ENCODE results near the gene PSKH1.

Gene PSKH1

GRCh38 chr16:67868290-67868689 lies 24.8 kb upstream of the PSKH1 start:
- no peak for DNase-seq

DNA sequence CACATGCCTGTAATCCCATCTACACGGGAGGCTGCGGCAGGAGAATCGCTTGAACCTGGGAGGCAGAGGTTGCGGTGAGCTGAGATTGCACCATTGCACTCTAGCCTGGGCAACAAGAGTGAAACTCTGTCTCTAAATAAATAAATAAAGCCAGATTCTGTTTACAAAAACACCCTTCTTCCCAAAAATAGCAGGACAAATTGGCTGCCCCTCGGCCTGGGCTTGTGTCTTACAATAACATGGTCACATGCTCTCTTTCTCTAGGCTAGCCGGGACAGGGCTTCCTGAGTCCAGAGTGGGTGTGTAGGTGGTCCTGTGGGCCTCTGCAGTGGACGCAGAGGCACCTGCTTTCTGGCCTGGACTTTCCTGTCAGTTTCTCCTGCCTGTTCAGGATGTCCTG lies 23.4 kb upstream of the PSKH1 start:
- no peak for DNase-seq

GRCh38 chr16:67871256-67871655 lies 21.8 kb upstream of the PSKH1 start:
- DNase-seq = no peak

DNA sequence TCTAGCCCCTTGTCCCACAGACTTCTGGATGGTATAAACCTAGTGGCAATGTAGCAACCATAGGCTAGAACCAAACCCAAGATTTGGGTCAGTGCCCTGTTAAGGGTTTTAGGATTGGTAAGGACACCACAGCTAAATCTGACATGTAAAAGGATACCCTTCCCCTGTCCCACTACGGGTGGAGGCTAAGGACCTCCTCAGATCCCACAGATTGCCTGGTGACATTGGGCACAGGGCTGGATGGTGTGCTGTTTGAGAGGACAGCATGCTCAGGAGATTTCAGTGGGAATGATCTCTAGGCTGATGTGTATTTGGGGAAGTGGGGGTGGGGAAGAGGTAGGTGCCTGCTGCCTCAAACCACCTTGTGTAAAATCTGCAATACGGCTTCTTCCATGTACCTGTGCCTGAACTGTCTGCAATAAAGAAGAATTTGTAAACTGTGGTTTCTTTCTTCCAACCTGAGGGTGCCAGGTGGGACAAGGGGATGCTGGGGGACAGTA lies 20.9 kb upstream of the PSKH1 start:
- DNase-seq = no peak

DNA sequence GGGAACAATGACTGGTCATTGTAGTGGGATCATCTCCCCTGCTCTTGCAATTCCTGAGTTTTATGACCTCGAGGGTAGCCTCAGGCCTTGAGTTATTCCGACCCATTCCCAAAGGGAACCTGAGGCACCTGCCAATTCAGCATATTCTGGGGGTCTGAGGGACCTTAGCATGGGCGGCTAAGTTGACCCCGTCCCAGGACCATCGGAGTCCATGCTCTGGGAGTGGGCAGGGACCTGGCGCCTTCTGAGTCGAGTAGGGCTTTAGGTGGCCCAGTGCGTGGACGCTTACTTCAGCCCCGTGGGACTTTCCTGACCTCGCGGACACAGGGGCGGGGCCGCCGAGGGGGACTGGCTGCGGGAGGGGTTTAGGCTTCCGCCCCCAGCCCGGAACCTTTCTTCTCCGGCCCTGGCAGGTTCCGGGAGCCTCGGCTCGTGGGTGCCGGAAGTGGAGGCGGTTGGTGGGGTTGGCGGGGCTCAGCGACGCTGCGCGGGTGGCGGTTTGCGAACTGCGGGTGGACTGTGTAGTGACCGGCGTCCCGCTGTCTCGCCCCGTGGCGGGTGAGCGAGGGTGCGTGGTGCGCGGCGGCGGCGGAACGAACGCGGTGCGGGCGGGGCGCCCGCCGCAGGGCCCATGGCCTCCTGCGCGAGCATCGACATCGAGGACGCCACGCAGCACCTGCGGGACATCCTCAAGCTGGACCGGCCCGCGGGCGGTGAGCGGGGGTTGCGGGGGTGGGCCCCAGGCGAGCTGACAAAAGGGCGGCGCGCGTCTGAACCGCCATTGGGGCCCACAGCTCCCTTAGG lies 20.2 kb upstream of the PSKH1 start, which contains the start of gene EDC4:
Gene EDC4, plus strand, starts transcription at position 422 of the 804 bp plus-strand sequence. Its CDS starts 210 bp downstream, at position 632.
- peak; percentile 88 for DNase-seq

- no peak for DNase-seq
These were observed 19.4 kb upstream of the PSKH1 start for GRCh38 chr16:67873435-67874370.

- DNase-seq = no peak
These were observed 18.7 kb upstream of the PSKH1 start for GRCh38 chr16:67874372-67874771.

DNA sequence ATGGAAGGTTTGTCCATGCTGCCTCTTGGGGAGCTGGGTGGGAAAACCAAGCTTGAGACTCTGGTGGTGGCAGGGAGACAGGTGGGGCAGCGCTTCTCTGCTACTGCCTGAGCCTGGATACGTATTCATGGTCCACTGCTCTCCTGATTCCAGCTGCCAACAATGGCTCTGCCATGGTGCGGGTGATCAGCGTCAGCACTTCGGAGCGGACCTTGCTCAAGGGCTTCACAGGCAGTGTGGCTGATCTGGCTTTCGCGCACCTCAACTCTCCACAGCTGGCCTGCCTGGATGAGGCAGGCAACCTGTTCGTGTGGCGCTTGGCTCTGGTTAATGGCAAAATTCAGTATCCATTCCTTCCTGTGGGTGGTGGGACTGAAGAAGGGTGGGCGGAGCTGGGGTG lies 16.0 kb upstream of the PSKH1 start:
- no peak for DNase-seq

- DNase-seq = no peak
These were observed 14.8 kb upstream of the PSKH1 start for GRCh38 chr16:67878232-67878631.

- no peak for DNase-seq
These were observed 14.2 kb upstream of the PSKH1 start for GRCh38 chr16:67878846-67879245.

- no peak for DNase-seq
These were observed 13.6 kb upstream of the PSKH1 start for GRCh38 chr16:67879462-67879861.

DNA sequence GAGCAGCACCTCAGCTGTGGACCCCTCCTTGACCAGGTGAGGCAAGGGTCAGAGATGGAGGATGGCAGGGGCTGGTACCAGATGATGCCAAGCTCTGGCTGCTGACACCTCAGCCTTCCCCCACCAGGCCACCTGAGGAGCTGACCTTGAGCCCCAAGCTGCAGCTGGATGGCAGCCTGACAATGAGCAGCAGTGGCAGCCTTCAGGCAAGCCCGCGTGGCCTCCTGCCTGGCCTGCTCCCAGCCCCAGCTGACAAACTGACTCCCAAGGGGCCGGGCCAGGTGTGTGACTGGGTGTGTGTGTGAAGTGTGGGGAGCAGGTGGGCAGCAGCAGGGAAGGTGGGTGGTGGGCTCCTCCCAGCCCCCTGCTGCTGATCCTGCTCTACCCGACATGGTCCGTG lies 13.1 kb upstream of the PSKH1 start:
- DNase-seq = no peak

GRCh38 chr16:67880584-67880983 lies 12.5 kb upstream of the PSKH1 start:
- DNase-seq = no peak

- no peak for DNase-seq
These were observed 11.4 kb upstream of the PSKH1 start for GRCh38 chr16:67881621-67882161.

GRCh38 chr16:67882374-67883145 lies 10.5 kb upstream of the PSKH1 start:
- peak; percentile 10 for DNase-seq

GRCh38 chr16:67883146-67883871 lies 9.7 kb upstream of the PSKH1 start:
- DNase-seq = no peak

- DNase-seq = peak; percentile 54
These were observed 9.2 kb upstream of the PSKH1 start for GRCh38 chr16:67883872-67884261.

DNA sequence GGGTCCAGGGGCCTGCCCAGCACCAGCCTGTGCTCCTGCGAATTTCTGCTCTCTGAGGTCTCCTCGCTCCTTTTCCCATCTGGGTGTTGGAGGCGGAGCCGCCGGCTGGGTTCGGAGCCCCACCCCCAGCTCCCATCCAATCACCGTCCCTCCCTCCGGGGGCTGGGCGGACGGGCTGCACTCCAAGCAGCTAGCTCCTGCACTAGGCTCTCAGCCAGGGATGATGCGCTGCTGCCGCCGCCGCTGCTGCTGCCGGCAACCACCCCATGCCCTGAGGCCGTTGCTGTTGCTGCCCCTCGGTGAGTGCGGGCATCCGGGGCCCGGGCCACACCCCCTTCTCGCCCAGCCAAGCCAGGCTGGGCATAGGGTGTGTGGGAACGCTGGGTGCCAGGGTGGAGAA lies 8.4 kb upstream of the PSKH1 start, which contains the start of gene NRN1L:
Gene NRN1L, plus strand, starts transcription at position 202 of the 400 bp plus-strand sequence. Its CDS starts 19 bp downstream, at position 221.
- DNase-seq = peak; percentile 92

- DNase-seq = no peak
These were observed 7.5 kb upstream of the PSKH1 start for GRCh38 chr16:67885545-67885944.

DNA sequence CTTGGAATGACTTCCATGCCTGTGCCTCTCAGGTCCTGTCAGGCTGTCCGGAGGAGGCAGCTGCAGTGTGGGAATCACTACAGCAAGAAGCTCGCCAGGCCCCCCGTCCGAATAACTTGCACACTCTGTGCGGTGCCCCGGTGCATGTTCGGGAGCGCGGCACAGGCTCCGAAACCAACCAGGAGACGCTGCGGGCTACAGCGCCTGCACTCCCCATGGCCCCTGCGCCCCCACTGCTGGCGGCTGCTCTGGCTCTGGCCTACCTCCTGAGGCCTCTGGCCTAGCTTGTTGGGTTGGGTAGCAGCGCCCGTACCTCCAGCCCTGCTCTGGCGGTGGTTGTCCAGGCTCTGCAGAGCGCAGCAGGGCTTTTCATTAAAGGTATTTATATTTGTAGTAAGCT lies 7.1 kb upstream of the PSKH1 start:
- no peak for DNase-seq

- no peak for DNase-seq
These were observed 6.7 kb upstream of the PSKH1 start for GRCh38 chr16:67886387-67886786.

DNA sequence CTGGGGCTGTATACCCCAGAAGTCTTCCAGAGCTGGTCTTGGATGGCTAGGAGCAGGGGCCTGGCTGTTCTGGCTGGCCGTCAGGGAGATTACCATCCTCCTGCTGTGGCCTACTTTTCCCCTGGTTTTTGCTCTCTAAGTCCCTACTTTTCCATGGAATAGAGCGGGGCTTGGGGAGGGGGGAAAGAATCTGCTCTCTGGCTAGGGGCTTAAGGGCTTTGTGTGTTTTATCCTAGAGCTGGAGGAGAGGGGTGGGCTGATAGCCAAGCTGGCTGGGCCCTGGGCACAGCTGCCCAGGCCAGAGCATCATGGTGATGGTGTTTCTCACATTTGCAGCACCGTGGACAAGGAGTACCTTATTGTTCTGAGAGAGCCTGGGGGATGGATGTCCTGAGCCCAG lies 4.7 kb upstream of the PSKH1 start:
- DNase-seq = peak; percentile 38
